Activated CD4-positive, alpha-beta T cell treated with anti-CD3 and anti-CD28 coated beads for 24 hours (primary cell): Measurements from ENCODE around the gene THUMPD3.
A peak's percentile ranks its signal among the peaks of the same experiment; 100 is the strongest.

Source experiments
- DNase-seq, 2 donors: peaks; one replicate each; pipeline ENCODE4 v3.0.0-alpha.2; 2020; ENCODE audit warnings: low read depth in 2 of 2

The THUMPD3 gene

DNA sequence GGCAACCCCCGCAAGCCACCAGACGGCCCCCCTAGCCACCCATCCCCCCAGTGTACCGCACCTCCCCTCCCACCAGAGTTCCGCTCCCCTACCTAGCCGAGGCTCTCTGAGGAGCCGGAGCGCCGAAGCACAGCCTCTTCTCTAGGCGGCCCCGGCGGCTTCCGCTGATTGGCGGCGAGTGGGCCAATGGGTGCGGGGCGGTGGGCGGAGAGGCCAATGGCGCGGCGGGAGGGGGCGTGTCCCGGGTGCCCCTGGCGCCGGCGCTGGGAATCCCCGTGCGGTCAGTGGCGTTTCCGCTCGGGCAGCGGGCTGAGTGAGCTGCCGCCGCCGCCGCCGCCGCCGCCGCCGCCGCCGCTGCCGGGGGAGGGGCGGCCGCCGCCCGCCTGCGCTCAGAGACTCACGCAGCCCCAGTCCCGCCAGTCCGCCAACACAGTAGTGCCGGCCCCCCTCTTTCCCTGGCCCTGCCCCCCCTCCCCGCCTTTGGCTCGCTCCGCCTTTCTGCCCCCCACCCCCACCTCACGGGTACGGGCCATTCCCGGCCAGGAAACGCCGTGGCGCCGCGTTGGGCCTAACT is 34.6 kb downstream of the THUMPD3 start, which contains the start of gene SETD5:
Gene SETD5, plus strand, starts transcription at position 284 of the 574 bp plus-strand sequence. CDS start 31,324 bp downstream, outside the sequence.
- peak; percentile 99 for DNase-seq

- DNase-seq, result peak; percentile 9 to 11
Measured at GRCh38 chr3:9397906-9398699, 35.2 kb downstream of the THUMPD3 start.

DNA sequence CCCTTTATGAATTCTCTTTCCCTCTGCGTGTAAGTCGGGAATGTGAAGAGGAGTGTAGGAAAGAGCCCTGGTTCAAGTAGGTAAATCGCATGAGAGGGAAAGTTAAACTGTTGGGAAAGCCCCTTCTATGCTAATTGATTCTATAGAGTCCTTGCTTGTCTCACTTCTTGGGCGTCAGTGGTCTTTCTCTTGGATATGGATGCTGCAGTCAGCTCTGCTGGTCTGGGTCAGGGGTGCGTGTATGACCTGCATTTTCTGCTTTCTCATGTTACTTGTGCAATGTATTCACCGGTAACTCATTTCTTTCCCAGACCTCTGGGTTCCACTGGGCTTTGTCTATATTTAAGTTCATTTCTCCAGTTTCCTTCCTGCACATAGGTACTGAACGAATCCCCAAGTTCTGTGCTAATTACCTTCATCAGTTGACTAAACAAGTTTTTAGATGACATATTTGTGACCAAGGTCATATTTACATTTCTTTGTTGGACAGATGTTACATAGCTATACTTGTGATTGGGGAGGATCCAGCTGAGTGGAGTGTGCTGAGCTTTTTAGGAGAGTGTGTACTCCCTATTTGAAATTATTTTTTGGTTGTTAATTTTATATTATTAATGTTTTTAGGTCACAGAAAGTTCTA is 36.0 kb downstream of the THUMPD3 start:
- DNase-seq, result no peak

- DNase-seq, result no peak
Measured at GRCh38 chr3:9399337-9399703, 36.5 kb downstream of the THUMPD3 start.

- no peak for DNase-seq
Measured at GRCh38 chr3:9399746-9400145, 36.9 kb downstream of the THUMPD3 start.

GRCh38 chr3:9400616-9401015 is 37.8 kb downstream of the THUMPD3 start:
- no peak for DNase-seq

- no peak for DNase-seq
Measured at GRCh38 chr3:9401986-9402385, 39.1 kb downstream of the THUMPD3 start.

DNA sequence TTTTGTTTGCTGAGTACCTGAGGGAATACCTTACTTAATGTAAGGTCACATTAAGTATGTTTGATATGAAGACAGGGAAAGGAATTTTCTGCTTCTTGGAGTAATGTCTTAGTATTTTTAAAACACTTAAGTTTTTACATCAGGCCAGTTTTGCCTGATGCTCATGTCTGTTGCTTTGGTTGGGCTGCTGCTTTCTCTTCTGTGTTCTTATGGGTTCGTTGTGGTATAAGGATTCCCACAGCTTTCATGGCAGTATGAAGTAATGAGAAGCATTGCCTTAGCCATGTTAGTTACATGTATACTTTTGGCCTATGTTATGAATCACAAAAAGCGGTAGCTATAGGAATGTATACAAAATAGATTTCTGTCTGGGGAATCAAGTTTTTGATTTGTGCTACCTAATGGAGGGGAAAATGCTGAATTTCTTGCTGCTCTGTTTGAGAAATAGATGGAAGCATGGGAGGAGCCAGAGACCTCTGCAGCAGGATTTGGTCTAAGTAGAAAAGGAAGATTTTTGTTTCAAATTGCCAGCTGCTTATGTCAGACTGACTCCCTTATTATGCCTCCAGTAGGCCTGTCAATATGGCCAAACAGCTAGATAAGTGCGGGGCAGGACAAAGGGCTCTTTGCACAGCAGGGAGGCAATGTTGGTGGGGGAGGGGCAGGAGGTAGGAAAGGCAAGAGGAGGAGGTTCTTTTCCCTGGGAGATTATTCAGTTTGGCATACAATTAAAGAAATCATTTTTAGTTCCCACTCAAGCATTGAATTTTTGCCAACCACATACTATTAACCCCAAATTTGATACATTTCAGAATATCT is 39.8 kb downstream of the THUMPD3 start:
- no peak for DNase-seq

- DNase-seq, result no peak
Measured at GRCh38 chr3:9403463-9403862, 40.6 kb downstream of the THUMPD3 start.

DNA sequence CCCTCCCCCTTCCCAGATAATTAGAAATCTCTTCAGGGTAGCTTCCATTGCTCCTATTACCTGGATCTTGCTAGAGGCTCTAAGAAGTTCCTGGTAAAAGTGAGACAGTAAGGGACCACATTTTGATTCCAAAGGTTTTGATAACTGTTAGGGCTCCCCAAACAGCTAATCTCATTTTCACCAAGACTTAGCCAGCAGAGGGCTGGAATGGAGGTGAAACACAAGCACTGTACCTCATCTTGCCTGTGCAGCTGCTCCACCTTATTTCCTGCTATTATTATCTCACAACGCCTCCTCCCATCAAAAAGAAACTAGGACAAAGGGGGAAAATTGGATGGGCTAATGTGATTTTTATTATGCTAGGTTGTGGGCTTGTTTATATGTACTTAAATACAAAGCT is 41.8 kb downstream of the THUMPD3 start:
- no peak for DNase-seq

- no peak for DNase-seq
Measured at GRCh38 chr3:9405756-9406155, 42.9 kb downstream of the THUMPD3 start.

GRCh38 chr3:9406856-9407626 is 44.2 kb downstream of the THUMPD3 start:
- no peak for DNase-seq

GRCh38 chr3:9408061-9408460 is 45.2 kb downstream of the THUMPD3 start:
- no peak for DNase-seq

DNA sequence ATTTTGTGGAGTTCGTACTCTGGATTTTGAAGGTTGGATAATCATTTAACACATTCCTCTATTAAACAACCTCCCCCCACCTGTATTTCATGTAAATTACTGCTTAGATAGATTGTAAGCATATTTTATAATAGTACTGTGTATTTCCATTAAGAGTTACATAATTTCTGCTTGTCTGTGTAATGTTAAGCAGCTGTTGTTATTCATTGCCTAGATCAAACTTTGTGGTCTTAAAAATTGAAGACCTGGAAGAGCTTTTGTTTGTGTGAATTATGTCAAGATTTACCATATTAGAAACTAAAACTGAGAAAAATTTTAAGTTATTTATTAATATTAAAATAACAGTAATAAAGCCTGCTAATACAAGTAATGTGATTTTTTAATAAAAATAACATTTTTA is 45.7 kb downstream of the THUMPD3 start:
- no peak for DNase-seq

DNA sequence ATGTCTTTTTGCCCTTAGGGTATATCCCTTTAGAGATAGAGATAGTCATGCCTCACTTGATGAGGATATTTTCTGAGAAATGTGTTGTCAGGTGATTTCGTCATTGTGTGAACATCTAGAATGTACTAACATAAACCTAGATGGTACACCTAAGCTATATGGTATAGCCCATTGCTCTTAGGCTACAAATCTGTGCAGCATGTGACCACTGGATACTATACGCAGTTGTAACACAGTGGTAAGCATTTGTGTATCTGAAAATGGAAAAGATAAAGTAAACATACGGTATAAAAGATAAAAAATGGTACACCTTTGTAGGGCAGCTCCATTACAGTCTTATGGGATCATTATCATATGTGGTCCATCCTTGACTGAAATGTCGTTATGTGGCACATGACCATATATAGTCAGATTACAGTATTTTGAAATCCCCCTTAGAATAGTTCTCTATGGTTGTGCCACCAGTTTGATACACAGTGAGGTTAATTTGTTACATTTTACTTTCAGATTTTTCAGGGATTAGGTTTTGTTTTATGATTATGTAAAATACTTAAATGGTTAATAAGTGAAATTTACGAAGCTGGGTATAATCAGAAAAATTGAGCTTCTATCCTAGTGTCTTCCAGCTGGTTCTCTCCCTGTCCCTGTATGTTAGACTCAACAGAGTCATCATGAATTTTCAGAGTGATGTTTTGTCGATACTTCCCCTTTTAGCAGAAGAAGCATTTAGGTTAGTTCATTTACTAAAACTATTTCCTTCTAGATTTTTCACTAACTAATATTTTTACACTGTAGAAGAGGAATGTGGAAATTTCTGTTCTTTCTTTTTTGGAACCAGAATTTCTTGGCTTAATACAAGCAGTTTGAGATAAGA is 47.4 kb downstream of the THUMPD3 start:
- DNase-seq, result no peak

GRCh38 chr3:9411302-9411701 is 48.4 kb downstream of the THUMPD3 start:
- DNase-seq, result no peak

DNA sequence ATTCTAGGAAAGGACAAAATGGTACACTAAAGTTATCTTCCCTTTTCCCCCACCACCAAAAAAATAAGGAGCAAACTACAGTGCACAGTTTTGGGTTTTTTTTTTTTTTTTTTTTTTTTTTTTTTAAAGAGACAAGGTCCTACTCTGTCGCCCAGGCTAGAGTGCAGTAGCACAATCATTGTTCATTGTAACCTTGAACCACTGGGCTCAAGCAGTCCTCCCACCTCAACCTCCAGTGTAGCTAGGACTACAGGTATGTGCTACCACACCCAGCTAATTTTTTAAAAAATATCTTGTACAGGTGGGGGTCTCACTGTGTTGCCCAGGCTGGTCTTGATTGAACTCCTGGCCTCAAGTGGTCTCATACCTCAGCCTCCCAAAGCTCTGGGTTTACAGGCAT is 49.4 kb downstream of the THUMPD3 start:
- DNase-seq, result no peak

GRCh38 chr3:9414826-9415225 is 52.0 kb downstream of the THUMPD3 start:
- no peak for DNase-seq

GRCh38 chr3:9415485-9416138 is 52.8 kb downstream of the THUMPD3 start:
- DNase-seq, result no peak
